ENCODE results near the gene DHRS1. TPM values are rescaled to one million over a fixed set of nuclear protein-coding genes. Genes with fewer than 3 reads are reported as not detected.

Gene DHRS1
- total RNA-seq, 1 experiment from 2014 or later: 34.7 TPM

- BruUV-seq (replicated peaks): no TSS peak
- H3K4me1 ChIP-seq (ENCODE audit: control insufficient read depth in 1 of 2, insufficient read depth in 2 of 2, low read length in 2 of 2): peaks cover 0 to 5% of the 10 kb centered on the region in 2 experiments; a peak in 1 of 4 replicates
- no peaks in the 10 kb centered on the region for H3K79me2 ChIP-seq (ENCODE audit: insufficient read depth, low read length)
- ChIA-PET POLR2A (no interaction called here), RAD21 (ENCODE audit: low non-redundant PET in 1 of 2, low total read pairs in 2 of 2, uncharacterized antibody in 2 of 2, unreplicated experiment in 2 of 2) (no interaction called here), CTCF (interaction anchor here (0.7 to 0.9 kb wide), 3 partner anchors 14 to 83 kb away, joined by 3 to 5 read pairs (median 3); no protein-coding TSS in a partner anchor)
- no peak for DNase-seq (ENCODE audit: low read depth, low spot score)
- no peaks in the 10 kb centered on the region for H3K27me3 ChIP-seq (ENCODE audit: insufficient read depth, low read length)
- no peak overlapping the region for H3K4me2 ChIP-seq (ENCODE audit: low read length)
- no peak for ATAC-seq
- H3K36me3 ChIP-seq (ENCODE audit: control insufficient read depth in 1 of 2, insufficient read depth in 2 of 2, low read length in 2 of 2): no peaks in the 10 kb centered on the region
- no peaks in the 10 kb centered on the region for H4K20me1 ChIP-seq (ENCODE audit: insufficient read depth)
- H3K9ac ChIP-seq (ENCODE audit: low read length): no peak overlapping the region
- H3K9me2 ChIP-seq (ENCODE audit: insufficient read depth): no peaks in the 10 kb centered on the region
- no peak overlapping the region for H3K27ac ChIP-seq (ENCODE audit: low read depth, low read length)
- H2AFZ ChIP-seq (ENCODE audit: low read depth, low read length, poor library complexity, severe bottlenecking): no peak overlapping the region
- H3K4me3 ChIP-seq (replicated peaks in 1 of 2; ENCODE audit: low read depth in 1 of 2, low read length in 2 of 2): no peak overlapping the region
- TF ChIP-seq SIN3A (IDR thresholded peaks at IDR 0.05; ENCODE audit: low read depth): no peak
- TF ChIP-seq RAD21 (IDR thresholded peaks at IDR 0.05; ENCODE audit: low read depth): no peak
- no peak for TF ChIP-seq SP1 (IDR thresholded peaks at IDR 0.05; ENCODE audit: low read depth)
- no peak for TF ChIP-seq ELF1 (IDR thresholded peaks at IDR 0.05; ENCODE audit: borderline replicate concordance, low read depth)
- no peak for TF ChIP-seq FOSL1 (IDR thresholded peaks at IDR 0.05; ENCODE audit: low read depth)
- TF ChIP-seq, protein P1, sequence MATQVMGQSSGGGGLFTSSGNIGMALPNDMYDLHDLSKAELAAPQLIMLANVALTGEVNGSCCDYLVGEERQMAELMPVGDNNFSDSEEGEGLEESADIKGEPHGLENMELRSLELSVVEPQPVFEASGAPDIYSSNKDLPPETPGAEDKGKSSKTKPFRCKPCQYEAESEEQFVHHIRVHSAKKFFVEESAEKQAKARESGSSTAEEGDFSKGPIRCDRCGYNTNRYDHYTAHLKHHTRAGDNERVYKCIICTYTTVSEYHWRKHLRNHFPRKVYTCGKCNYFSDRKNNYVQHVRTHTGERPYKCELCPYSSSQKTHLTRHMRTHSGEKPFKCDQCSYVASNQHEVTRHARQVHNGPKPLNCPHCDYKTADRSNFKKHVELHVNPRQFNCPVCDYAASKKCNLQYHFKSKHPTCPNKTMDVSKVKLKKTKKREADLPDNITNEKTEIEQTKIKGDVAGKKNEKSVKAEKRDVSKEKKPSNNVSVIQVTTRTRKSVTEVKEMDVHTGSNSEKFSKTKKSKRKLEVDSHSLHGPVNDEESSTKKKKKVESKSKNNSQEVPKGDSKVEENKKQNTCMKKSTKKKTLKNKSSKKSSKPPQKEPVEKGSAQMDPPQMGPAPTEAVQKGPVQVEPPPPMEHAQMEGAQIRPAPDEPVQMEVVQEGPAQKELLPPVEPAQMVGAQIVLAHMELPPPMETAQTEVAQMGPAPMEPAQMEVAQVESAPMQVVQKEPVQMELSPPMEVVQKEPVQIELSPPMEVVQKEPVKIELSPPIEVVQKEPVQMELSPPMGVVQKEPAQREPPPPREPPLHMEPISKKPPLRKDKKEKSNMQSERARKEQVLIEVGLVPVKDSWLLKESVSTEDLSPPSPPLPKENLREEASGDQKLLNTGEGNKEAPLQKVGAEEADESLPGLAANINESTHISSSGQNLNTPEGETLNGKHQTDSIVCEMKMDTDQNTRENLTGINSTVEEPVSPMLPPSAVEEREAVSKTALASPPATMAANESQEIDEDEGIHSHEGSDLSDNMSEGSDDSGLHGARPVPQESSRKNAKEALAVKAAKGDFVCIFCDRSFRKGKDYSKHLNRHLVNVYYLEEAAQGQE (IDR thresholded peaks at IDR 0.05; ENCODE audit: low read depth): no peak
- TF ChIP-seq CBX3 (IDR thresholded peaks at IDR 0.05; ENCODE audit: low read depth): no peak
- TF ChIP-seq ZNF274 (IDR thresholded peaks at IDR 0.05; ENCODE audit: low read depth, low read length): no peak
- TF ChIP-seq ATF3 (IDR thresholded peaks at IDR 0.05): no peak
- TF ChIP-seq POLR2AphosphoS5 (IDR thresholded peaks at IDR 0.05; ENCODE audit: low read depth, low read length): no peak
- TF ChIP-seq ZFX (IDR thresholded peaks at IDR 0.05): no peak
- no peak for TF ChIP-seq EZH2 (IDR thresholded peaks at IDR 0.05)
- TF ChIP-seq EGR1 (IDR thresholded peaks at IDR 0.05; ENCODE audit: low read depth): no peak
- no peak for TF ChIP-seq SRF (IDR thresholded peaks at IDR 0.05; ENCODE audit: low read depth)
- TF ChIP-seq, protein P2, sequence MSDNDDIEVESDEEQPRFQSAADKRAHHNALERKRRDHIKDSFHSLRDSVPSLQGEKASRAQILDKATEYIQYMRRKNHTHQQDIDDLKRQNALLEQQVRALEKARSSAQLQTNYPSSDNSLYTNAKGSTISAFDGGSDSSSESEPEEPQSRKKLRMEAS (IDR thresholded peaks at IDR 0.05): no peak
- no peak for TF ChIP-seq POLR2A (IDR thresholded peaks at IDR 0.05; ENCODE audit: borderline replicate concordance, extremely low read depth, insufficient read depth, insufficient read length)
- TF ChIP-seq TCF7L2 (IDR thresholded peaks at IDR 0.05; ENCODE audit: borderline replicate concordance, extremely low read depth, insufficient read depth, insufficient read length): no peak
- no peak for TF ChIP-seq CEBPB (IDR thresholded peaks at IDR 0.05; ENCODE audit: low read depth)
- intact Hi-C loops (cut with micrococcal nuclease): no loop called here
- H3K9me3 ChIP-seq (ENCODE audit: control insufficient read depth in 1 of 2, insufficient read depth in 1 of 2, low read depth in 1 of 2, low read length in 2 of 2): no peaks in the 10 kb centered on the region
Observed at GRCh38 chr14:24348186-24348585, 48.6 kb upstream of the DHRS1 start.

Measured in HCT116 (cell line).